ENCODE measurements around the gene PLXNA4. TPM values are rescaled to one million over a fixed set of nuclear protein-coding genes. Genes with fewer than 3 reads are reported as not detected.

PLXNA4 gene
- polyA plus RNA-seq, 2 donors: 0.44 to 0.55 TPM

DNA sequence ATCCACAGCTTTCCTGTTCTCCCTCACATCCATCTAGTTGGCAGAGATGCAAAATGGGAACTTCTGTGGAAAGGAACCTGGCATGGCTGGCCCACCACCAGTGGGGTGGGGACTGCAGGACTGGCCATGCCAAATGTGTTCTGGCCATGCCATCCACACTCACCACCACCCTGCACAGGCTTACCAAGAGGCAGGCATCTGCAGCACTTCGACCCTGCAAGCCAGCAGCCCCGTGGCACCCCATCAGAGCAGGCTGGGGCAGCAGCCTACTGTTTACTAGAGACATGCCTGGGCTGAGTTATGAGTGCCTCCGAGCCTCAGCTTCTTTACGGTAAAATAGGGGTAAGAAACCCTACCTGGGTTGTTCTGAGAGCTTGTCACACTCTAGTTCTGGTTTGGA lies 313.1 kb downstream of the PLXNA4 start:
- Histone ChIP-seq H3K27me3 (ENCODE audit: control insufficient read depth in 1 of 2, insufficient read depth in 2 of 2, low read length in 2 of 2) (no peaks in the 10 kb centered on the region), H3K4me1 (ENCODE audit: control insufficient read depth in 2 of 2, insufficient read depth in 2 of 2, low read length in 1 of 2) (no peaks in the 10 kb centered on the region), H3K4me3 (ENCODE audit: low read depth in 1 of 2, low read length in 2 of 2) (no peak overlapping the region), H3K9me3 (ENCODE audit: control insufficient read depth in 2 of 2, insufficient read depth in 1 of 2, low read depth in 1 of 2, low read length in 1 of 2) (no peaks in the 10 kb centered on the region), H3K36me3 (ENCODE audit: control insufficient read depth in 2 of 2, insufficient read depth in 2 of 2, low read length in 1 of 2) (no peaks in the 10 kb centered on the region), H3K27ac (ENCODE audit: low read depth in 2 of 2, low read length in 1 of 2) (no peak overlapping the region)
- WGBS, 2 donors: 40 to 56% methylated on average over 4 of the region's 4 CpGs

DNA sequence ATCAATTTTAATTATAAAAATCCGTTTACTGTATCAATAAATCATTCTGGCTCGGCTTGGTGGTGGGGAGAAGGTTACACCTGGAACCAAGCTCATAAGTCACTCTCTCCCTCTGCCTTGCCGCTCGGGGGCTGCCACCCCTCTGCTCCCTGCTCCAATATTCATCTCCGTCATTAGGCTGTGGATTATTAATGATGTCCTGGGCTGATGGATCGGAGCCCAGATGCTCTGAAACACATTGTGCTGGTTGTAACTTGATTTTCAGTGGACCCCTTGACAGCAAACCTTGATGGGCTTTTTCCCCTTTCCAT lies 314.2 kb downstream of the PLXNA4 start:
- H3K27me3 ChIP-seq (ENCODE audit: control insufficient read depth in 1 of 2, insufficient read depth in 2 of 2, low read length in 2 of 2): no peaks in the 10 kb centered on the region
- H3K27ac ChIP-seq (ENCODE audit: low read depth in 2 of 2, low read length in 1 of 2): no peak overlapping the region
- no peaks in the 10 kb centered on the region for H3K4me1 ChIP-seq (ENCODE audit: control insufficient read depth in 2 of 2, insufficient read depth in 2 of 2, low read length in 1 of 2)
- WGBS, 2 donors: 38 to 43% methylated on average over 6 of the region's 6 CpGs
- H3K4me3 ChIP-seq (ENCODE audit: low read depth in 1 of 2, low read length in 2 of 2): no peak overlapping the region
- no peaks in the 10 kb centered on the region for H3K9me3 ChIP-seq (ENCODE audit: control insufficient read depth in 2 of 2, insufficient read depth in 1 of 2, low read depth in 1 of 2, low read length in 1 of 2)
- no peaks in the 10 kb centered on the region for H3K36me3 ChIP-seq (ENCODE audit: control insufficient read depth in 2 of 2, insufficient read depth in 2 of 2, low read length in 1 of 2)

DNA sequence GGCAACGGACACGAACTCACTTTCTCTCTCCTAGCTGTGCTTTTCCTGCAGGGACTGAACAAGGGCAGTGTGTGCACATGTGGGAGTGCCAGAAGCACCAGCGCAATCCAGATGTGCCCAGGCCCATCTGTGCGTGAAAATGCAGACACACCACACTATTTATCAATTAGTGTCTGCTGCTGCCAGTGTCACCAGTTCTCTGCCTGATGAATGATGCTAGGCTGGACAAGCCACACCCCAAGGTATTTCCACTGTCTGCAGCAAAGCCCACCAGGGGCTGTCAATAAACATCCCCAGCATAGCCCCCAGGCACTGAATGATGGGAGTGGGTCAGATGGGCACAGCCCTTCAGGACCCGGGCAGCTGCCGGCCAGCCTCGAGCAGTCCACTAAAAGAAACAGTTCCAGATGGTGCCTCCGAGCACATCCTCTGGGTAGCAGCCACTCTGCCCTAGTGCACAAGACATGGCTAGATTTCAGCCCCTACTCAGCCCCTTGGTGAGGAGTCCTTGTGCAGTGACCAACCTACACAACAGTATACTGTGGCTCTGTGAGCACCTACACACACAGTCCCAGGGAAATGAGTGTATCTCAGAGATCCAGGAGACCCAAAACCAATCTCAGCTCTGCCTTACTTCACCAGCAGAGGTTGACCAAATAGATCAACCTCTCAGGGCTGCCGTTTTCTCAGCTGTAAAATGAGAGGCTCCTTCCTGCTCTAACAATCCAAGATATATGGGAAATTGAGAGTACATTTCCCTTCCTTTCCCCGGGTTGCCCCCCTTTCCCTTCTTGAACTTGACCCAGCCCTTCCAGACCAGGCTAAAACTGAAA lies 314.7 kb downstream of the PLXNA4 start:
- no peaks in the 10 kb centered on the region for H3K27me3 ChIP-seq (ENCODE audit: control insufficient read depth in 1 of 2, insufficient read depth in 2 of 2, low read length in 2 of 2)
- H3K27ac ChIP-seq (ENCODE audit: low read depth in 2 of 2, low read length in 1 of 2): no peak overlapping the region
- H3K4me3 ChIP-seq (ENCODE audit: low read depth in 1 of 2, low read length in 2 of 2): no peak overlapping the region
- H3K36me3 ChIP-seq (ENCODE audit: control insufficient read depth in 2 of 2, insufficient read depth in 2 of 2, low read length in 1 of 2): no peaks in the 10 kb centered on the region
- 53 to 54% methylated on average over 10 of the region's 10 CpGs for WGBS, 2 donors
- no peaks in the 10 kb centered on the region for H3K4me1 ChIP-seq (ENCODE audit: control insufficient read depth in 2 of 2, insufficient read depth in 2 of 2, low read length in 1 of 2)
- H3K9me3 ChIP-seq (ENCODE audit: control insufficient read depth in 2 of 2, insufficient read depth in 1 of 2, low read depth in 1 of 2, low read length in 1 of 2): no peaks in the 10 kb centered on the region

DNA sequence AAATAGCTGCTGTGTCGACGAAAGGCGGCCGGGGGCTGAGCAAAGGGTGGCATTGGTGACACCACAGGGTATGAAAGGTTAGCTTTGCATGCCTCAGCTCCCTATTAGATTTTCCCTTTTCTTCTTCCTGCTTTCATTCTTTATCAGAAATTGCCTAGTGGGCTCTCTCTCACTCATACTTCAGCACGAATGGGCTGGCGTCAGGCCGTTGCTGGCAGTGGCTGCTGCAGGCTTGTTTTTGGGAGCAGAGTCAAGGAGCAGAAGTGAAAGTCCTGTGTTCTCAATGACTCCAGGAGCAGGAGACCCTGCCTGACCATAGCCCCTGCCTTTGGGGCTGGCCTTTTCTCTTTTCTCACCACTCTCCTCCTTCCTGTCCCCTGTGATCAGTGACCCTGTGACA lies 318.0 kb downstream of the PLXNA4 start:
- H3K36me3 ChIP-seq (ENCODE audit: control insufficient read depth in 2 of 2, insufficient read depth in 2 of 2, low read length in 1 of 2): no peaks in the 10 kb centered on the region
- H3K4me3 ChIP-seq (ENCODE audit: low read depth in 1 of 2, low read length in 2 of 2): no peak overlapping the region
- H3K9me3 ChIP-seq (ENCODE audit: control insufficient read depth in 2 of 2, insufficient read depth in 1 of 2, low read depth in 1 of 2, low read length in 1 of 2): no peaks in the 10 kb centered on the region
- H3K27me3 ChIP-seq (ENCODE audit: control insufficient read depth in 1 of 2, insufficient read depth in 2 of 2, low read length in 2 of 2): no peaks in the 10 kb centered on the region
- H3K4me1 ChIP-seq (ENCODE audit: control insufficient read depth in 2 of 2, insufficient read depth in 2 of 2, low read length in 1 of 2): peaks cover 0 to 3% of the 10 kb centered on the region in 2 donors
- peak overlapping the region in 1 of 2 donors; percentile 50 for H3K27ac ChIP-seq (ENCODE audit: low read depth in 2 of 2, low read length in 1 of 2)
- 86 to 95% methylated on average over 7 of the region's 7 CpGs for WGBS, 2 donors

DNA sequence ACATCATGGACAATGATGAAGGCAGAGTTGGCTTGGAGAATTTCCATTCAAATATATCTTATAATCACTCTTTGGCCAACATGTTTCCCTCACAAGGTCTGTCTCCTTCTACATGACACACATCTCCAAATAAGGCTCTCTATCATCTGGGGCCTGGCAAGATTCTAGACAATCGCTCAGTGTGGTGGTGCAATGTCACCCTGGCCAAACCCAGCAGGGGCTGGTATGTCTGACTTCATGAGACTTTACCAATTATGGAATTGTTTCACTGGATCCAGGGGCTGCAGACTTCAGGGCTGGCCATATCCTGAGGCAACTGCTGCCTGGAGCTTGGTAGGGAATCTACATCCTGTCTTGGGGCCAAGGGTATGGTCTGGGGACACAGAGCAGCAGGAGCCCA lies 319.0 kb downstream of the PLXNA4 start:
- H3K4me1 ChIP-seq (ENCODE audit: control insufficient read depth in 2 of 2, insufficient read depth in 2 of 2, low read length in 1 of 2): peaks cover 0 to 3% of the 10 kb centered on the region in 2 donors
- peak overlapping the region; percentile 22 to 42 for H3K27ac ChIP-seq (ENCODE audit: low read depth in 2 of 2, low read length in 1 of 2)
- no peaks in the 10 kb centered on the region for H3K36me3 ChIP-seq (ENCODE audit: control insufficient read depth in 2 of 2, insufficient read depth in 2 of 2, low read length in 1 of 2)
- 83 to 85% methylated on average over 1 of the region's 1 CpG for WGBS, 2 donors
- no peaks in the 10 kb centered on the region for H3K9me3 ChIP-seq (ENCODE audit: control insufficient read depth in 2 of 2, insufficient read depth in 1 of 2, low read depth in 1 of 2, low read length in 1 of 2)
- no peaks in the 10 kb centered on the region for H3K27me3 ChIP-seq (ENCODE audit: control insufficient read depth in 1 of 2, insufficient read depth in 2 of 2, low read length in 2 of 2)
- no peak overlapping the region for H3K4me3 ChIP-seq (ENCODE audit: low read depth in 1 of 2, low read length in 2 of 2)

DNA sequence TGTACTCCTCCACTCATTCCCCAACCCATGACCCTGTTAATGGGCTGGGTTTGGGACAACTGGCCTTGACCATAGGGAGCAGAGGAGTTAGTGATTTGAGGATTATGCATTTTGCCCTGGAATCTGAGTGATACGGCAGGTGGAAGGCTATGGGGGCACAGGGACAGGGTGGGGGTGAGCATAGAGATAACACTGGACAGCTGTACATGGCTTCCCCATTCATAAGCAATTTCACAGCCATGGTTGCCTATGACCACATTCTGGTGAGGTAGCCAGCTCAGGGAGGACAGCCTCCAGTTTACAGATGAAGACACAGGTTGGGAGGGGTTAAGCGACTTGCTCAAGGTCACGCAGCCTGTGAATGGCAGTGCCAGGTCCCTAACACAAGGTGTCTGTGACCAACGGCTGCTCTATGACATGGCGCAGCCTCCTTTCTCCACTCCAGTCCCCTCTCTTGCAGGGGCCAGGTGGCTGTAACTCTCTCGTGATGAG lies 319.5 kb downstream of the PLXNA4 start:
- 77 to 86% methylated on average over 6 of the region's 6 CpGs for WGBS, 2 donors
- Histone ChIP-seq H3K4me1 (ENCODE audit: control insufficient read depth in 2 of 2, insufficient read depth in 2 of 2, low read length in 1 of 2) (peaks cover 0 to 3% of the 10 kb centered on the region in 2 donors), H3K27ac (ENCODE audit: low read depth in 2 of 2, low read length in 1 of 2) (peak overlapping the region; percentile 22 to 38)

DNA sequence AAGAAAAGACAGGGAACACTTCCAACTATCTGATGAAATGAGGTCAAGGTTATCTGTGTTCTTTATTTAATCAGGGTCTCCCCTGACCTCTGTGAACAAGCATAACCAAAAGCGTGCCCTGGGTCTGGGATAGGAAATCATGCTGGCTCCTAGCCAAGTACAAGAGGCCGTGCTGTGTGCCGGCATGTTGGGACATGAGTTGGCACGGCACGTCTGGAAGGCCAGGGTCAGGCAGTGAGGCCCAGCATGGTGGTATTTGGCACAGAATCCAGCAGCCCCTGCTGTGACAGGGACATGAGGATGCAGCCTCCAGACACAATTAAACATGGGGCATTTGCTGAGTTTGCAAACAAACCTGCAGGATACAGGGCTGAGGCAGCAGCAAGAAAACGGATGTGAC lies 320.4 kb downstream of the PLXNA4 start:
- Histone ChIP-seq H3K4me3 (ENCODE audit: low read depth in 1 of 2, low read length in 2 of 2) (no peak overlapping the region), H3K27ac (ENCODE audit: low read depth in 2 of 2, low read length in 1 of 2) (no peak overlapping the region), H3K9me3 (ENCODE audit: control insufficient read depth in 2 of 2, insufficient read depth in 1 of 2, low read depth in 1 of 2, low read length in 1 of 2) (no peaks in the 10 kb centered on the region), H3K36me3 (ENCODE audit: control insufficient read depth in 2 of 2, insufficient read depth in 2 of 2, low read length in 1 of 2) (no peaks in the 10 kb centered on the region), H3K27me3 (ENCODE audit: control insufficient read depth in 1 of 2, insufficient read depth in 2 of 2, low read length in 2 of 2) (no peaks in the 10 kb centered on the region), H3K4me1 (ENCODE audit: control insufficient read depth in 2 of 2, insufficient read depth in 2 of 2, low read length in 1 of 2) (peaks cover 0 to 9% of the 10 kb centered on the region in 2 donors)
- WGBS, 2 donors: 30 to 42% methylated on average over 6 of the region's 6 CpGs

More for the DNA sequence above, 319.5 kb downstream of the PLXNA4 start:
- Histone ChIP-seq H3K36me3 (ENCODE audit: control insufficient read depth in 2 of 2, insufficient read depth in 2 of 2, low read length in 1 of 2) (no peaks in the 10 kb centered on the region), H3K27me3 (ENCODE audit: control insufficient read depth in 1 of 2, insufficient read depth in 2 of 2, low read length in 2 of 2) (no peaks in the 10 kb centered on the region), H3K4me3 (ENCODE audit: low read depth in 1 of 2, low read length in 2 of 2) (no peak overlapping the region), H3K9me3 (ENCODE audit: control insufficient read depth in 2 of 2, insufficient read depth in 1 of 2, low read depth in 1 of 2, low read length in 1 of 2) (no peaks in the 10 kb centered on the region)

DNA sequence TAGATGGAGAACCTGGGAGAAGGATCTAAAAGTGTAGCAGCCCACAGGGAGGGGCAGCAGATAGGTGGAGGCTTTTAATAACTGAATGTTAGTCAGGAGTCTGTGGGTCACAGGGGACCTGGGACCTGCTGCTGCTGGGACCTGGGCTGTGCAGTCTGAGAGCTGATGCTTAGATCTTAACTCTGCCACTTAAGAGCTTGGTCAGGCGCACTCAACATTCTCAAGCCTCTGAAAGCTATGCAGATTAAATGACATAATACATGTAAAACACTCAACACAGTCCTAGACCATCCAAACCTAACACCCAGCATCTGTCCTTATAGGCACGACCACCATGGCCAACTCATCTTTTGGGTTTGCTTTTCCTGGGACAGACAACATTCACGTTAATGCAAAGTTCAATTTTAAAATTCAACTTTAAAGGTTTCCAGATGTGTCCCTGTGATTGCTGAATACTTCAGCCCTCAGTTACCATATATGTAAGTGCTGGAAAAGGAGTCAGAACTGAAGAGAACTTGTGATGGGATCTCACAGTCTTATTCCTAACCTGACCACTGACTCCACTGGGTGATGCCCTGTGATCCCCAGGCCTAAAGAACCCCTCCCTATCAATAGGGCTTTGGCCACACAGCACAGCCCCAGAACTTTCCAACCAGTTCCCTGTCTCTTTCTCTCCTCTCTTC lies 321.0 kb downstream of the PLXNA4 start:
- Histone ChIP-seq H3K4me1 (ENCODE audit: control insufficient read depth in 2 of 2, insufficient read depth in 2 of 2, low read length in 1 of 2) (peaks cover 0 to 13% of the 10 kb centered on the region in 2 donors), H3K4me3 (ENCODE audit: low read depth in 1 of 2, low read length in 2 of 2) (no peak overlapping the region), H3K27ac (ENCODE audit: low read depth in 2 of 2, low read length in 1 of 2) (no peak overlapping the region), H3K9me3 (ENCODE audit: control insufficient read depth in 2 of 2, insufficient read depth in 1 of 2, low read depth in 1 of 2, low read length in 1 of 2) (no peaks in the 10 kb centered on the region), H3K27me3 (ENCODE audit: control insufficient read depth in 1 of 2, insufficient read depth in 2 of 2, low read length in 2 of 2) (no peaks in the 10 kb centered on the region), H3K36me3 (ENCODE audit: control insufficient read depth in 2 of 2, insufficient read depth in 2 of 2, low read length in 1 of 2) (no peaks in the 10 kb centered on the region)
- 75 to 84% methylated on average over 3 of the region's 3 CpGs for WGBS, 2 donors

DNA sequence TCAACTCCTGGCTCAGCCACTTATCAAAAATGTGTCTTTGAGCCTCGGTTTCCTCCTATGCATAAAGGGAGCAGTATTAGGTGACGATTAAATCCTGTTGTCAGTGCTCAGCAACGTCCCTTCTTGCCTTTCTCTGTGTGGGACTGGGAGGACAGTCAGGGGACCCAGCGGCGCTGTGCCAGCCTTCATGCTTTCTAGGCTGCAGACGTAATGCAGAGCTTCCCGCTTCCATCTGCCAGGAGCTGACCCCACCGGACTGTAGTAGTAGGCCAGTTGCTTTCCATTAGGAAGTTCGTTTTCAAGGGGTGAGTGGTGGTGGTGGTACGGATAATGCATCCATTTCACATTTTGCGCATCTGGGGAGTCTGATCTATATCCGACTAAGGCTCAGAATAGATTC lies 321.8 kb downstream of the PLXNA4 start:
- no peaks in the 10 kb centered on the region for H3K27me3 ChIP-seq (ENCODE audit: control insufficient read depth in 1 of 2, insufficient read depth in 2 of 2, low read length in 2 of 2)

DNA sequence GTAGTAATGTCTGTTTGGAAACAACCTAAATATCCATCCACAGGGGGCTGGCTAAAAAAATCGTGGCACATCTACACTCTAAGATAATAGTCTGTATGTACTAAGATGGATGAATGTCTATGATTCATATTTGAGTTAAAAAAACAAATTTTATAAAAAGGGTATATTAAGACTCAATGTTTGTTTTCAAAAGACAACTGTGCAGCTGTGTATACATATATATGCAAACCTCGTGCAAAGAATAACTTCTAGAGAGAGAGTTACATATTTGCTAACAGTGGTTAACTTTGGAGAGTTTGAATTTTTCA lies 323.5 kb downstream of the PLXNA4 start:
- Histone ChIP-seq H3K27ac (ENCODE audit: low read depth in 2 of 2, low read length in 1 of 2) (no peak overlapping the region), H3K36me3 (ENCODE audit: control insufficient read depth in 2 of 2, insufficient read depth in 2 of 2, low read length in 1 of 2) (no peaks in the 10 kb centered on the region), H3K9me3 (ENCODE audit: control insufficient read depth in 2 of 2, insufficient read depth in 1 of 2, low read depth in 1 of 2, low read length in 1 of 2) (no peaks in the 10 kb centered on the region), H3K4me3 (ENCODE audit: low read depth in 1 of 2, low read length in 2 of 2) (no peak overlapping the region), H3K27me3 (ENCODE audit: control insufficient read depth in 1 of 2, insufficient read depth in 2 of 2, low read length in 2 of 2) (no peaks in the 10 kb centered on the region), H3K4me1 (ENCODE audit: control insufficient read depth in 2 of 2, insufficient read depth in 2 of 2, low read length in 1 of 2) (peaks cover 2 to 17% of the 10 kb centered on the region in 2 donors)
- 22 to 26% methylated on average over 2 of the region's 2 CpGs for WGBS, 2 donors

More for the DNA sequence above, 321.8 kb downstream of the PLXNA4 start:
- no peaks in the 10 kb centered on the region for H3K36me3 ChIP-seq (ENCODE audit: control insufficient read depth in 2 of 2, insufficient read depth in 2 of 2, low read length in 1 of 2)
- H3K27ac ChIP-seq (ENCODE audit: low read depth in 2 of 2, low read length in 1 of 2): peak overlapping the region in 1 of 2 donors; percentile 45
- peaks cover 0 to 15% of the 10 kb centered on the region in 2 donors for H3K4me1 ChIP-seq (ENCODE audit: control insufficient read depth in 2 of 2, insufficient read depth in 2 of 2, low read length in 1 of 2)
- no peaks in the 10 kb centered on the region for H3K9me3 ChIP-seq (ENCODE audit: control insufficient read depth in 2 of 2, insufficient read depth in 1 of 2, low read depth in 1 of 2, low read length in 1 of 2)
- H3K4me3 ChIP-seq (ENCODE audit: low read depth in 1 of 2, low read length in 2 of 2): no peak overlapping the region
- 86 to 88% methylated on average over 12 of the region's 12 CpGs for WGBS, 2 donors

All from esophagus (tissue), 2 donors.